ENCODE results near the gene HEPN1.
A peak's percentile ranks its signal among the peaks of the same experiment; 100 is the strongest.
"Not testable (repeated sequence)": the region's sequence is repeated elsewhere in the genome, so short reads cannot be mapped to it uniquely, and the experiment has no call there.

HEPN1 gene

GRCh38 chr11:124954590-124954955, 35.5 kb downstream of the HEPN1 start:
- no peak for TF ChIP-seq CTCF (IDR thresholded peaks at IDR 0.05; ENCODE audit: low read depth, low read length)
- peak overlapping the region; percentile 71 for H3K4me3 ChIP-seq (ENCODE audit: low read depth, low read length)
- in situ Hi-C loops (cut with HindIII; ENCODE audit: low sequenced_read_pairs) = no loop called here
- no peak for DNase-seq (ENCODE audit: low read depth, low spot score)

- DNase-seq (ENCODE audit: low read depth, low spot score) = no peak
- in situ Hi-C loops (cut with HindIII; ENCODE audit: low sequenced_read_pairs) = no loop called here
- no peak overlapping the region for H3K4me3 ChIP-seq (ENCODE audit: low read depth, low read length)
- no peak for TF ChIP-seq CTCF (IDR thresholded peaks at IDR 0.05; ENCODE audit: low read depth, low read length)
Observed at GRCh38 chr11:124955035-124955434, 36.0 kb downstream of the HEPN1 start.

- in situ Hi-C loops (cut with HindIII; ENCODE audit: low sequenced_read_pairs) = no loop called here
- H3K4me3 ChIP-seq (ENCODE audit: low read depth, low read length) = no peak overlapping the region
- TF ChIP-seq CTCF (IDR thresholded peaks at IDR 0.05; ENCODE audit: low read depth, low read length) = peak; percentile 67
- peak; percentile 84 for DNase-seq (ENCODE audit: low read depth, low spot score)
Observed at GRCh38 chr11:124961972-124962609, 43.0 kb downstream of the HEPN1 start.

- H3K4me3 ChIP-seq (ENCODE audit: low read depth, low read length); DNase-seq (ENCODE audit: low read depth, low spot score); in situ Hi-C loops (cut with HindIII; ENCODE audit: low sequenced_read_pairs): not testable (repeated sequence)
Observed at GRCh38 chr11:124968197-124968596, 49.1 kb downstream of the HEPN1 start.
